ENCODE data around the gene PLLP. TPM values are rescaled to one million over a fixed set of nuclear protein-coding genes. Genes with fewer than 3 reads are reported as not detected.

Gene PLLP
- total RNA-seq, 4 donors from 2014 or later, result 0.51 to 3.0 (median 2.2) TPM

DNA sequence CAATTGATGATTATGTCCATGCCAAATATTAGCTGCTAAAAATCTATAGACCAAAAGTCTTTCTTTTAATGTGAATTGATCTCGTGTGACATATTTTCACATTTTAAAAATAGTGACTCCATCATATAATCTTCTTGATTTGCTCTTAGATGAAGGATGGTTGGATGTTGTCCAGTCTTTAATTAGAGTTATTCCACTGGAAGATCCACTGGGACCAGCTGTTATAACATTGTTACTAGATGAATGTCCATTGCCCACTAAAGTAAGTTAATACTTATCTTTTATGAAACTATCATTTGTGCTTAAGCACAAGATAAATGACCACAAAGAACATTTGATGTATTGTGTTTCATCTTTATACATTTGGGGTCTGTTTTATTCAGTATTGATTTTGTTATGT lies 75.5 kb downstream of the PLLP start:
- TF ChIP-seq, protein P1, sequence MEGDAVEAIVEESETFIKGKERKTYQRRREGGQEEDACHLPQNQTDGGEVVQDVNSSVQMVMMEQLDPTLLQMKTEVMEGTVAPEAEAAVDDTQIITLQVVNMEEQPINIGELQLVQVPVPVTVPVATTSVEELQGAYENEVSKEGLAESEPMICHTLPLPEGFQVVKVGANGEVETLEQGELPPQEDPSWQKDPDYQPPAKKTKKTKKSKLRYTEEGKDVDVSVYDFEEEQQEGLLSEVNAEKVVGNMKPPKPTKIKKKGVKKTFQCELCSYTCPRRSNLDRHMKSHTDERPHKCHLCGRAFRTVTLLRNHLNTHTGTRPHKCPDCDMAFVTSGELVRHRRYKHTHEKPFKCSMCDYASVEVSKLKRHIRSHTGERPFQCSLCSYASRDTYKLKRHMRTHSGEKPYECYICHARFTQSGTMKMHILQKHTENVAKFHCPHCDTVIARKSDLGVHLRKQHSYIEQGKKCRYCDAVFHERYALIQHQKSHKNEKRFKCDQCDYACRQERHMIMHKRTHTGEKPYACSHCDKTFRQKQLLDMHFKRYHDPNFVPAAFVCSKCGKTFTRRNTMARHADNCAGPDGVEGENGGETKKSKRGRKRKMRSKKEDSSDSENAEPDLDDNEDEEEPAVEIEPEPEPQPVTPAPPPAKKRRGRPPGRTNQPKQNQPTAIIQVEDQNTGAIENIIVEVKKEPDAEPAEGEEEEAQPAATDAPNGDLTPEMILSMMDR (IDR thresholded peaks at IDR 0.05; ENCODE audit: low read depth), result no peak

Small RNA genes within 50 kb of the gene (small RNA-seq; reads per million reads assigned to genes)
- not detected for gene AC108081.1

Other genes with a start within 250 kb of the PLLP start
- 10 to 100 TPM; 27.4 to 56.5 (median 40.7) TPM for gene CPNE2, start 192.1 kb downstream of the PLLP start, total RNA-seq
- 10 to 100 TPM; 51.8 to 64.5 (median 53.9) TPM for gene PSME3IP1, start 98.6 kb downstream of the PLLP start, total RNA-seq
- 10 to 100 TPM; 28.8 to 38.1 (median 32.1) TPM for gene RSPRY1, start 98.3 kb downstream of the PLLP start, total RNA-seq
- 10 to 100 TPM; 48.8 to 94.1 (median 59.6) TPM for gene ARL2BP, start 39.4 kb downstream of the PLLP start, total RNA-seq
- 1 to 10 TPM in 1 of 4 donors, under 1 TPM in 1, not detected in 2; 0.33 to 3.9 TPM for gene CCL22, start 74.1 kb upstream of the PLLP start, total RNA-seq
- 10 to 100 TPM in 1 of 4 donors, 1 to 10 TPM in 3; 4.7 to 25.4 (median 6.2) TPM for gene CX3CL1, start 87.8 kb upstream of the PLLP start, total RNA-seq
- not detected for gene CCL17, start 120.1 kb upstream of the PLLP start, total RNA-seq
- 10 to 100 TPM; 18.5 to 36.7 (median 20.6) TPM for gene CIAPIN1, start 162.7 kb upstream of the PLLP start, total RNA-seq
- gene COQ9, start 162.8 kb upstream of the PLLP start, total RNA-seq, result 10 to 100 TPM; 23.5 to 49.5 (median 30.1) TPM
- 10 to 100 TPM; 66.9 to 77.7 (median 67.6) TPM for gene POLR2C, start 178.0 kb upstream of the PLLP start, total RNA-seq
- 10 to 100 TPM in 1 of 4 donors, 1 to 10 TPM in 3; 3.6 to 12.8 (median 7.3) TPM for gene DOK4, start 201.8 kb upstream of the PLLP start, total RNA-seq

Data from subcutaneous adipose tissue (tissue), 4 donors.